Hematopoietic multipotent progenitor cell (in vitro differentiated cells): ENCODE measurements around the gene KCMF1. TPM values are rescaled to one million over a fixed set of nuclear protein-coding genes. Genes with fewer than 3 reads are reported as not detected.

Experiments
- DNase-seq, 3 donors: peaks; one replicate each; pipeline ENCODE4 v3.0.0-alpha.2; 2011 to 2015; ENCODE audit warnings: low read depth in 2 of 3, low spot score in 2 of 3
- total RNA-seq: library from RNA; depleted of rRNA; stranded (reverse); fragments of >200 nt; gene quantifications from one replicate; pipeline ENCODE4 v1.2.3, GENCODE V29; 2012

Gene KCMF1
- total RNA-seq, 1 donor, result 20.2 TPM

- DNase-seq, result no peak
These were observed 47.1 kb downstream of the KCMF1 start for GRCh38 chr2:85018049-85018447.

- DNase-seq, result no peak
These were observed 48.2 kb downstream of the KCMF1 start for GRCh38 chr2:85019121-85019520.

GRCh38 chr2:85022232-85022631 lies 51.3 kb downstream of the KCMF1 start:
- no peak for DNase-seq

- no peak for DNase-seq
These were observed 53.5 kb downstream of the KCMF1 start for GRCh38 chr2:85024372-85025047.

DNA sequence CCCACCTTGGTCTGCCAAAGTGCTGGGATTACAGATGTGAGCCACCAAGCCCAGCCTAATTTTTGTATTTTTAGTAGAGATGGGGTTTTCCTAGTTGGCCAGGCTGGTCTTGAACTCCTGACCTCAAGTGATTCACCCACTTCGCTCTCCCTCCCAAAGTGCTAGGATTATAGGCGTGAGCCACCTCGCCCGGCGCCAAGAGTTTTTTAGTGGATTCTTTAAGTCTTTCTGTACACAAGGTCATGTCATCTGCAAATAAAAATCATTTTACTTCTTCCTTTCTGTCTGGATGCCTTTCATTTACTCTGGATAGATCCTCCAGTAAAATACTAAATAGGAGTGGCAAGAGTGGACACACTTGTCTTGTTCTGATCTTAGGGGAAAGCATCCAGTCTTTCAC lies 61.7 kb downstream of the KCMF1 start:
- DNase-seq, result no peak

DNA sequence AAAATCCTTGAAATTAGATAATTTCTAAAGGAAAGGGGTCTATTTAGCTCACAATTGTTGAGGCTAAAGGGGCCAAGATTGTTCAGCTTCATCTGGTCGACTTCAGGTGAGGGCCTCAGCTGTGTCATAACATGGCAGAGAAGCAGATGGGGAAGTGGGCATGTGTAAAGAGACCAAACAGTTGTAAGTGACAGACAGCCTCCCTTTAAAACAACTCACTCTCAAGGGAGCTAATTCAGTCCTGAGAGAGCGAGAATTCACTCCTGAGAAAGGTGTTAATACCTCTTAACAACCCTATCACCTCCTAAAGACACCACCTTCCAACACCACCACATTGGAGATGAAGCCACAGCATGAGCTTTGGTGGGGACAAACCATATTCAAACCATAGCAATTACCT lies 62.4 kb downstream of the KCMF1 start:
- DNase-seq, result no peak

DNA sequence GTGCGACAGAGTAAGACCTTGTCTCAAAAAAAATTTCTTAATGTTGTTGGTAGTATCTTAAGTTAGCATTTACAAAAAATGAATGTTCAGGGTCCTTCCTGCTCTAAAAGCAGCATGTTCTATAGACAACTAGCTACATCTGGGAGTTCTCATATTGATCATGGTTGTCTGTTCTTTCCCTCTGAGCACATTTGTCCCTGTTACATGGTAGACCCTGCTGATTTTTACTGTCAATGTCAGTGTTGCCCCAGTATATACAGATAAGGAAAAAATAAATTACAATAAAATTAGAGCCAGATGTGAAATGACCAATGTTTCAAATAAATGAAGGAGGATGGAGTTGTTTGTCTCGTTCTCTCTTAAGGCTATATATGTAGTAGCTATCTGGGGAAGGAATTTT lies 63.2 kb downstream of the KCMF1 start:
- no peak for DNase-seq

GRCh38 chr2:85037622-85038021 lies 66.7 kb downstream of the KCMF1 start:
- DNase-seq, result no peak

DNA sequence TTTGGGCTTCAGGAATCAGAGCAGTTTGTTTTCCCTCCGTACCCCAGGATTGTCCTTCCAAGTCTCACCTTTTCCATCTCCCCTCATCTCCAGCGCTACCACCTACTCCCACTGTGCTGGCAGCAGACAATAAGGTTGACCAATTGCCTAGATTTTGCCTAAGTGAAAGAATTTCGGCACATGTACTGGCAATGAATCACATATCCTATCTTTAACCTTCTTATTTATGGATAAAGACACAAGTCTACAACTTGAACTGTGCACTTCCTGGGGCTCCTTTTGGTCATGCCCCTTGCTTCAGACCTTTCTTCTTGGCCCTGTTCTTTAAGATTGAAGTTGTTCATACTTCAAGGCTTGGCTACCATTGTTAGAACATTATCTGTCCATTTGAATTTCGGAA lies 71.4 kb downstream of the KCMF1 start:
- DNase-seq, result no peak

GRCh38 chr2:85048534-85048933 lies 77.6 kb downstream of the KCMF1 start:
- no peak for DNase-seq

DNA sequence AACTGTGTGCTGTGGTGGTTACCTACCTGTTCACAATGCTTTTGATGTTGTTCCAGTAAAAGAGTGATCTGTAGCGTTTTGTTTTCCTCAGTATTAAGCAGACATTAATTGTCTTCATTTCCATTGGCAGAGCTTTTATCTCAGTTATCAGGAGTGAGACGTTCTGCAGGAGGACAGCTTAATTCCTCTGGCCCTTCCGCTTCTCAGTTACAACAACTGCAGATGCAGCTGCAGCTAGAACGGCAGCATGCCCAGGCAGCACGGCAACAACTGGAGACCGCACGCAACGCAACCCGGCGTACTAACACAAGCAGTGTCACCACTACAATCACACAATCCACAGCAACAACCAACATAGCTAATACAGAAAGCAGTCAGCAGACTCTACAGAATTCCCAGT lies 78.3 kb downstream of the KCMF1 start:
- DNase-seq, result no peak

GRCh38 chr2:85053802-85054201 lies 82.8 kb downstream of the KCMF1 start:
- DNase-seq, result no peak

DNA sequence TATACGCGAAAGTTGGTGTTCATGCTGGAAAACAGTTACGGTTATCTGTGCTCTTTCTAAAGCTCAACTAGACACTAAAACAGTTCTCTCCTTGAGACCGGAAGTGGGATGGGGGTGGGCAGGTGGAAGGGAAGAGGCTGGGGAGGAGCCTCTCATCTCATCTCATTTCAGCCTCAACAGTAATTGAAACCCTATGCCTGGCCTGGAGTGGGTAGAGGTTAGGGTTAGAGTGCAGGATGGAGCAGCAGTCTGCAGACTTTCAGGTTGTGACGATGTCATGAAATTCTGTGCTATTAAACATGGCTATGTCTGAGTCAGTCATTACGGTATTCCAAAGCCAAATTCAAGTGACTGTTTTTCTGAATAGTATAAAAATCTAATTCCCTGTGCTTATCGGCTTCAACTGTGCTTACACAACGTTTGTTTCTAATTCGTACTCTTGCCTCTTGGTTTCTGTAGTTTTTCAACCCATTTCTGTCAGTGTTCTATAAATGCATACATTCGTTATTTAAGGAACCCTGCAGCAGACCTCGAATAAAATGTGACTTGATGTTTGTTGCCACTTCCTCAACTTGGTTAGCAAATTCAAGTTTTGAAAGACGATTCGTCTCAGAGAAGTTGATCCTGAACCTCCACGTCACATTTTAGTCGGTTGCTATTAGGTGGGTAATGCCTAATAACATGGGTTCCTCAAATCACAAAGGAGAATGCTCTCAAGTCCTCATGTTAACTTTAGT lies 86.4 kb downstream of the KCMF1 start:
- no peak for DNase-seq

GRCh38 chr2:85061896-85062295 lies 90.9 kb downstream of the KCMF1 start:
- no peak for DNase-seq

GRCh38 chr2:85062565-85062964 lies 91.6 kb downstream of the KCMF1 start:
- no peak for DNase-seq

GRCh38 chr2:85063981-85064599 lies 93.1 kb downstream of the KCMF1 start:
- no peak for DNase-seq

GRCh38 chr2:85064927-85065577 lies 94.1 kb downstream of the KCMF1 start:
- no peak for DNase-seq

GRCh38 chr2:85066006-85066740 lies 95.2 kb downstream of the KCMF1 start:
- no peak for DNase-seq

DNA sequence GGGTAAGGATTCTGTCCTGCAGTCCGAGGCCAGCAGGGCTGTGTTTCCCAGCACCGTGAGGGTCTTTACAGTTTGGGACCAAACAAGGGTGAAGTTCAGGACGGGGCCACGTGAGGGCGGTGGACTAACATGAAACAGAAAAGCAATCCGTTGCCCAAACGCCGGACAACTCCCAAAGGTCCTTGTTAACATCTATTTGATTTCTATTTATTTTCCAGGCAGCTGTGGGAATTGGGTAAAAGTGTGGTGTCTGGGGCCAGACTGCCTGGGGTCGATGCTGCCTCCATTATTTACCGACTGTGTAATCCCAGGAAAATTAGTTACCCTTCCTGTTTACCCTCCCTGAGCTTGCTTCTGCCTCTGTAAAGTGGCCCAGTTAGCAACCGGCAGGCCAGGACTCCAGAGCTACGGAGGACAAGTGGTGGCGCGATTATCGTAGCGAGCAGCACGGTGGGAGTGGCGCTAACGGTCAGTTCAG lies 96.0 kb downstream of the KCMF1 start:
- DNase-seq, result peak in 2 of 3 donors; percentile 54 to 76

DNA sequence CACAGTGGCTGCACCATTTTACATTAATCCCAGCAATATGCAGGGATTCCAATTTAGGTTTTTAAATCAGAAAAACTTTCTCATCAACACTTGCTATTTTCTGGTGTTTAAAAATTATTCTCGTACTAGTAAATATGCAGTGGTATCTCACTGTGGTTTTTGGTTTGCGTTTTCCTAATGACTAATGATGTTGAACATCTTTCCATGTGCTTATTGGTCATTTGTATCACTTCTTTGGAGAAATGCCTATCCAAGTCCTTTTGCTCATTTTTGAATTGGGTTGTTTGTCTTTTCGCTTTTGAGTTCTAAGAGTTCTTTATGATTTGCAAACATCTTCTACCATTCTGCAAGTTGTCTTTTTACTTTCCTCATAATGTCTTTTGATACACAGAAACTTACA lies 100.1 kb downstream of the KCMF1 start:
- DNase-seq, result no peak

GRCh38 chr2:85073033-85073432 lies 102.1 kb downstream of the KCMF1 start:
- no peak for DNase-seq
